Neuronal stem cell (in vitro differentiated cells): ENCODE data around the gene SESN2.

Experiments used
- DNase-seq: peaks from one replicate; pipeline ENCODE4 v3.0.0-alpha.2; 2013; ENCODE audit warnings: low spot score
- H2AFZ ChIP-seq: one replicate; pipeline ENCODE4 v1.6.1; 2013; ENCODE audit warnings: mild to moderate bottlenecking, low read length, inconsistent platforms
- H2AK5ac ChIP-seq: 2 replicates; pipeline ENCODE4 v1.6.1; 2013; ENCODE audit warnings: low read depth, mild to moderate bottlenecking, inconsistent platforms, low read length, moderate library complexity, mixed read lengths
- H2BK120ac ChIP-seq: 2 replicates; pipeline ENCODE4 v1.6.1; 2013; ENCODE audit warnings: low read depth, mild to moderate bottlenecking, inconsistent platforms, low read length, moderate library complexity, mixed read lengths
- H2BK12ac ChIP-seq: one replicate; pipeline ENCODE4 v1.6.1; 2013; ENCODE audit warnings: low read length, inconsistent platforms
- H2BK15ac ChIP-seq: 2 replicates; pipeline ENCODE4 v1.6.1; 2013; ENCODE audit warnings: mild to moderate bottlenecking, low read length, inconsistent platforms, mixed read lengths
- H2BK5ac ChIP-seq: one replicate; pipeline ENCODE4 v1.6.1; 2013; ENCODE audit warnings: inconsistent platforms, mild to moderate bottlenecking, low read length, moderate library complexity
- H3K14ac ChIP-seq: one replicate; pipeline ENCODE4 v1.6.1; 2013; ENCODE audit warnings: low read length, inconsistent platforms
- H3K18ac ChIP-seq: 2 replicates; pipeline ENCODE4 v1.6.1; 2013; ENCODE audit warnings: low read length, inconsistent platforms
- H3K23ac ChIP-seq: 2 replicates; pipeline ENCODE4 v1.6.1; 2013; ENCODE audit warnings: low read depth, mild to moderate bottlenecking, mixed read lengths, low read length, inconsistent platforms; ENCODE audit not compliant: poor library complexity
- H3K27ac ChIP-seq: replicated peaks from 3 replicates; pipeline ENCODE4 v1.5.1; 2013; ENCODE audit warnings: low read length, inconsistent platforms
- H3K27me3 ChIP-seq, 3 experiments: 2 replicates each; pipeline ENCODE4 v1.6.1; 2013; ENCODE audit warnings: low read length in 3 of 3, mild to moderate bottlenecking in 2 of 3, inconsistent platforms in 1 of 3, low read depth in 1 of 3, mixed read lengths in 1 of 3, moderate library complexity in 1 of 3; ENCODE audit not compliant: control insufficient read depth in 3 of 3, insufficient read depth in 3 of 3
- H3K36me3 ChIP-seq, 2 donors: replicated peaks in 1 of 2; 2 replicates each; pipeline ENCODE4 v1.6.1; 2013; ENCODE audit warnings: low read length in 2 of 2; ENCODE audit not compliant: control insufficient read depth in 2 of 2, insufficient read depth in 2 of 2
- H3K4ac ChIP-seq: 2 replicates; pipeline ENCODE4 v1.6.1; 2013; ENCODE audit warnings: inconsistent platforms, mild to moderate bottlenecking, low read length, moderate library complexity
- H3K4me1 ChIP-seq, 2 donors: 1 replicate in 1 of 2; 2 replicates in 1 of 2; pipeline ENCODE4 v1.6.1; 2013; ENCODE audit warnings: low read length in 2 of 2, low read depth in 1 of 2; ENCODE audit not compliant: control insufficient read depth in 2 of 2, insufficient read depth in 1 of 2
- H3K4me2 ChIP-seq: one replicate; pipeline ENCODE4 v1.6.1; 2013; ENCODE audit warnings: mild to moderate bottlenecking, low read length, inconsistent platforms; ENCODE audit not compliant: insufficient read depth, poor library complexity, severe bottlenecking
- H3K4me3 ChIP-seq, 2 donors: 2 replicates each; pipeline ENCODE4 v1.5.1; 2013; ENCODE audit warnings: low read length in 2 of 2, mild to moderate bottlenecking in 2 of 2, inconsistent platforms in 1 of 2, moderate library complexity in 1 of 2
- H3K79me1 ChIP-seq: one replicate; pipeline ENCODE4 v1.6.1; 2013; ENCODE audit warnings: low read depth, mild to moderate bottlenecking, inconsistent platforms, low read length, moderate library complexity
- H3K9ac ChIP-seq: one replicate; pipeline ENCODE4 v1.6.1; 2013; ENCODE audit warnings: mild to moderate bottlenecking, low read depth, low read length, inconsistent platforms; ENCODE audit not compliant: poor library complexity
- H3K9me3 ChIP-seq, 2 donors: replicated peaks in 1 of 2; 2 replicates each; pipeline versions ENCODE3 to v1.6.1; 2013; ENCODE audit warnings: low read length in 2 of 2, mild to moderate bottlenecking in 2 of 2, inconsistent platforms in 1 of 2, low read depth in 1 of 2, mixed read lengths in 1 of 2, moderate library complexity in 1 of 2; ENCODE audit not compliant: control insufficient read depth in 2 of 2, insufficient read depth in 1 of 2
- H4K8ac ChIP-seq: one replicate; pipeline ENCODE4 v1.6.1; 2013; ENCODE audit warnings: low read depth, mild to moderate bottlenecking, inconsistent platforms, low read length, moderate library complexity
- H4K91ac ChIP-seq: one replicate; pipeline ENCODE4 v1.6.1; 2013; ENCODE audit warnings: low read length, low read depth, mild to moderate bottlenecking, inconsistent platforms; ENCODE audit not compliant: poor library complexity
- WGBS, 2 donors: extraction: QIAGEN DNeasy Blood & Tissue Kit; methylation state at CpG; one replicate each; pipeline ENCODE4 v1.1.7; 2013; ENCODE audit warnings: missing lambda C conversion rate in 2 of 2, mixed read lengths in 1 of 2; ENCODE audit not compliant: insufficient read length in 2 of 2, insufficient replicate concordance in 1 of 2; ENCODE audit errors: extremely low coverage in 2 of 2; 5-methylcytosine and 5-hydroxymethylcytosine counted together

The SESN2 gene

GRCh38 chr1:28243685-28244311 is 15.5 kb upstream of the SESN2 start:
- no peak for DNase-seq
- no CpG with 5 or more reads among the region's 2 CpGs for WGBS, 2 donors
- Histone ChIP-seq H3K79me1 (no peaks in the 10 kb centered on the region), H3K4me2 (no peak overlapping the region), H2BK120ac (no peak overlapping the region), H3K14ac (no peak overlapping the region), H2BK12ac (no peak overlapping the region), H4K91ac (no peak overlapping the region), H3K9me3 (no peaks in the 10 kb centered on the region), H3K4me1 (peaks cover 3 to 6% of the 10 kb centered on the region in 2 donors), H3K4ac (no peak overlapping the region), H3K27me3 (no peaks in the 10 kb centered on the region), H2BK5ac (no peak overlapping the region), H3K23ac (no peak overlapping the region), H2BK15ac (no peak overlapping the region), H3K4me3 (no peak overlapping the region), H3K18ac (no peak overlapping the region), H3K27ac (no peak overlapping the region), H4K8ac (no peak overlapping the region), H2AK5ac (no peak overlapping the region), H3K9ac (no peak overlapping the region), H3K36me3 (peaks cover 0 to 12% of the 10 kb centered on the region in 2 donors), H2AFZ (no peak overlapping the region)

- no peak overlapping the region for H2BK15ac ChIP-seq
- H3K9me3 ChIP-seq = no peaks in the 10 kb centered on the region
- no peak overlapping the region for H2BK12ac ChIP-seq
- no peak overlapping the region for H3K27ac ChIP-seq
- no peaks in the 10 kb centered on the region for H3K27me3 ChIP-seq
- DNase-seq = no peak
- no peak overlapping the region for H3K9ac ChIP-seq
- H2BK5ac ChIP-seq = no peak overlapping the region
- no peaks in the 10 kb centered on the region for H3K79me1 ChIP-seq
- H3K4ac ChIP-seq = no peak overlapping the region
- H2AK5ac ChIP-seq = no peak overlapping the region
- H2BK120ac ChIP-seq = no peak overlapping the region
- H3K23ac ChIP-seq = no peak overlapping the region
- H4K91ac ChIP-seq = no peak overlapping the region
- H3K36me3 ChIP-seq = peaks cover 0 to 8% of the 10 kb centered on the region in 2 donors
- no peak overlapping the region for H3K4me3 ChIP-seq
- no peak overlapping the region for H3K18ac ChIP-seq
- H3K4me2 ChIP-seq = no peak overlapping the region
- H2AFZ ChIP-seq = no peak overlapping the region
- no CpG with 5 or more reads among the region's 13 CpGs for WGBS, 2 donors
- no peak overlapping the region for H4K8ac ChIP-seq
- H3K4me1 ChIP-seq = peaks cover 8% of the 10 kb centered on the region in 2 donors
- no peak overlapping the region for H3K14ac ChIP-seq
Measured at GRCh38 chr1:28244549-28245251, 14.6 kb upstream of the SESN2 start.

- no peak overlapping the region for H3K4me2 ChIP-seq
- no peak overlapping the region for H3K4ac ChIP-seq
- H2AK5ac ChIP-seq = no peak overlapping the region
- H2BK15ac ChIP-seq = no peak overlapping the region
- H3K23ac ChIP-seq = no peak overlapping the region
- H3K9ac ChIP-seq = no peak overlapping the region
- H2BK5ac ChIP-seq = no peak overlapping the region
- H3K36me3 ChIP-seq = peaks cover 0 to 4% of the 10 kb centered on the region in 2 donors
- H2AFZ ChIP-seq = peak overlapping the region; percentile 87
- H3K4me1 ChIP-seq = peaks cover 8% of the 10 kb centered on the region in 2 donors
- no peak overlapping the region for H3K27ac ChIP-seq
- H3K27me3 ChIP-seq = no peaks in the 10 kb centered on the region
- WGBS, 2 donors = no CpG with 5 or more reads among the region's 11 CpGs
- no peaks in the 10 kb centered on the region for H3K9me3 ChIP-seq
- H3K14ac ChIP-seq = no peak overlapping the region
- H3K4me3 ChIP-seq = peak overlapping the region in 1 of 2 donors; percentile 54
- no peak for DNase-seq
- no peaks in the 10 kb centered on the region for H3K79me1 ChIP-seq
- no peak overlapping the region for H2BK120ac ChIP-seq
- no peak overlapping the region for H2BK12ac ChIP-seq
- no peak overlapping the region for H4K91ac ChIP-seq
- no peak overlapping the region for H3K18ac ChIP-seq
- no peak overlapping the region for H4K8ac ChIP-seq
Measured at GRCh38 chr1:28246427-28246832, 12.9 kb upstream of the SESN2 start.

- no peak for DNase-seq
- H4K8ac ChIP-seq = no peak overlapping the region
- H3K18ac ChIP-seq = no peak overlapping the region
- no peak overlapping the region for H2BK12ac ChIP-seq
- peak overlapping the region; percentile 87 for H2AFZ ChIP-seq
- no peak overlapping the region for H3K14ac ChIP-seq
- no peak overlapping the region for H3K23ac ChIP-seq
- H2BK120ac ChIP-seq = no peak overlapping the region
- H3K79me1 ChIP-seq = no peaks in the 10 kb centered on the region
- peak overlapping the region in 1 of 2 donors; percentile 37 for H3K4me3 ChIP-seq
- H3K27ac ChIP-seq = peak overlapping the region; percentile 13
- peaks cover 0 to 3% of the 10 kb centered on the region in 2 donors for H3K36me3 ChIP-seq
- peaks cover 8% of the 10 kb centered on the region in 2 donors for H3K4me1 ChIP-seq
- H3K4ac ChIP-seq = no peak overlapping the region
- no peak overlapping the region for H3K4me2 ChIP-seq
- WGBS, 2 donors = no CpG with 5 or more reads among the region's 11 CpGs
- H3K9me3 ChIP-seq = no peaks in the 10 kb centered on the region
- H2BK15ac ChIP-seq = no peak overlapping the region
- H3K27me3 ChIP-seq = no peaks in the 10 kb centered on the region
- H2BK5ac ChIP-seq = no peak overlapping the region
- H3K9ac ChIP-seq = no peak overlapping the region
- no peak overlapping the region for H2AK5ac ChIP-seq
- no peak overlapping the region for H4K91ac ChIP-seq
Measured at GRCh38 chr1:28247612-28248272, 11.6 kb upstream of the SESN2 start.
